IMR-90 (cell line): Measurements from ENCODE around the gene TBC1D22A. TPM values are rescaled to one million over a fixed set of nuclear protein-coding genes. Genes with fewer than 3 reads are reported as not detected.

Experiments
- ATAC-seq: fragments of 200-7000 bp; cut with Tn5 transposase; 2 replicates; pipeline ENCODE4 v1.9.1; 2020; ENCODE audit warnings: low read depth, mild to moderate bottlenecking, moderate library complexity
- BruUV-seq: library from RNA; stranded (reverse); fragments of 400-500 nt; replicated peaks from 2 replicates; lab custom pipeline; 2021; lab: Mats Ljungman, UMichigan
- CTCF ChIA-PET: fragments of 300-600 bp; formaldehyde crosslinking; extraction: SDS; loops from one replicate; lab custom pipeline; 2021; ENCODE audit warnings: antibody characterized with exemption; lab: Yijun Ruan, JAX
- POLR2A ChIA-PET: fragments of 300-600 bp; sonication (Branson Sonifier 250); formaldehyde crosslinking; loops from one replicate; lab custom pipeline; 2022; ENCODE audit warnings: antibody characterized with exemption; ENCODE audit not compliant: unreplicated experiment; lab: Charles Lee
- DNase-seq: peaks from one replicate; pipeline ENCODE4 v3.0.0; 2013
- H2AFZ ChIP-seq: replicated peaks from 2 replicates; pipeline ENCODE3; 2013; ENCODE audit warnings: low read length, mild to moderate bottlenecking; ENCODE audit not compliant: poor library complexity
- H2AK5ac ChIP-seq: 2 replicates; pipeline ENCODE4 v1.6.1; 2013; ENCODE audit warnings: low read depth, low read length, inconsistent platforms
- H2AK9ac ChIP-seq: replicated peaks from 2 replicates; pipeline ENCODE3; 2013; ENCODE audit warnings: mild to moderate bottlenecking, low read depth, low read length, moderate library complexity; ENCODE audit not compliant: poor library complexity
- H2BK120ac ChIP-seq: 2 replicates; pipeline ENCODE4 v1.6.1; 2013; ENCODE audit warnings: low read depth, low read length, inconsistent platforms
- H2BK15ac ChIP-seq: 3 replicates; pipeline ENCODE4 v1.6.1; 2013; ENCODE audit warnings: low read depth, low read length, inconsistent platforms
- H2BK20ac ChIP-seq: 2 replicates; pipeline ENCODE4 v1.6.1; 2013; ENCODE audit warnings: low read depth, mild to moderate bottlenecking, inconsistent platforms, low read length, moderate library complexity
- H2BK5ac ChIP-seq: 2 replicates; pipeline ENCODE4 v1.6.1; 2013; ENCODE audit warnings: mild to moderate bottlenecking, low read depth, low read length, inconsistent platforms; ENCODE audit not compliant: poor library complexity, severe bottlenecking
- H3K14ac ChIP-seq: replicated peaks from 2 replicates; pipeline ENCODE4 v1.6.1; 2013; ENCODE audit warnings: low read depth, low read length, inconsistent platforms
- H3K18ac ChIP-seq: 2 replicates; pipeline ENCODE4 v1.6.1; 2013; ENCODE audit warnings: low read depth, low read length, control low read depth
- H3K23ac ChIP-seq: 2 replicates; pipeline ENCODE4 v1.6.1; 2013; ENCODE audit warnings: low read depth, low read length, inconsistent platforms
- H3K27ac ChIP-seq: 2 replicates; pipeline ENCODE4 v1.5.1; 2013; ENCODE audit warnings: mild to moderate bottlenecking, control low read depth, low read length; ENCODE audit not compliant: insufficient read depth
- H3K27me3 ChIP-seq: 2 replicates; pipeline ENCODE4 v1.6.1; 2013; ENCODE audit warnings: low read length; ENCODE audit not compliant: control insufficient read depth, insufficient read depth
- H3K36me3 ChIP-seq: 2 replicates; pipeline ENCODE4 v1.6.1; 2013; ENCODE audit warnings: low read length, mixed read lengths; ENCODE audit not compliant: control insufficient read depth, insufficient read depth
- H3K4ac ChIP-seq: 2 replicates; pipeline ENCODE4 v1.6.1; 2013; ENCODE audit warnings: low read depth, low read length, inconsistent platforms
- H3K4me1 ChIP-seq: 2 replicates; pipeline ENCODE4 v1.6.1; 2013; ENCODE audit warnings: low read length, mixed read lengths; ENCODE audit not compliant: control insufficient read depth, insufficient read depth
- H3K4me2 ChIP-seq: 2 replicates; pipeline ENCODE4 v1.6.1; 2013; ENCODE audit warnings: low read depth, mild to moderate bottlenecking, control low read depth, low read length, moderate library complexity
- H3K4me3 ChIP-seq: 2 replicates; pipeline ENCODE4 v1.5.1; 2013; ENCODE audit warnings: low read depth, mild to moderate bottlenecking, control low read depth, low read length, moderate library complexity; ENCODE audit not compliant: insufficient read depth
- H3K56ac ChIP-seq: 2 replicates; pipeline ENCODE4 v1.6.1; 2013; ENCODE audit warnings: low read length, inconsistent platforms; ENCODE audit not compliant: insufficient read depth; ENCODE audit errors: extremely low read depth
- H3K79me1 ChIP-seq, 2 experiments: 2 replicates each; pipeline ENCODE4 v1.6.1; 2013; ENCODE audit warnings: low read length in 2 of 2, inconsistent platforms in 1 of 2, low read depth in 1 of 2
- H3K9ac ChIP-seq: 2 replicates; pipeline ENCODE4 v1.6.1; 2013; ENCODE audit warnings: low read depth, low read length, control low read depth
- H3K9me1 ChIP-seq: 2 replicates; pipeline ENCODE4 v1.6.1; 2013; ENCODE audit warnings: low read length, inconsistent platforms; ENCODE audit not compliant: insufficient read depth
- H3K9me3 ChIP-seq: 2 replicates; pipeline ENCODE4 v1.6.1; 2013; ENCODE audit warnings: low read length; ENCODE audit not compliant: control insufficient read depth, insufficient read depth
- H4K20me1 ChIP-seq: 2 replicates; pipeline ENCODE4 v1.6.1; 2013; ENCODE audit warnings: low read length, inconsistent platforms; ENCODE audit not compliant: insufficient read depth
- H4K5ac ChIP-seq: 2 replicates; pipeline ENCODE4 v1.6.1; 2013; ENCODE audit warnings: mild to moderate bottlenecking, low read depth, low read length, control low read depth
- H4K8ac ChIP-seq, 2 experiments: 2 replicates each; pipeline ENCODE4 v1.6.1; 2013; ENCODE audit warnings: low read depth in 2 of 2, low read length in 2 of 2, control low read depth in 1 of 2, inconsistent platforms in 1 of 2
- H4K91ac ChIP-seq: 2 replicates; pipeline ENCODE4 v1.6.1; 2013; ENCODE audit warnings: low read depth, low read length, inconsistent platforms; ENCODE audit not compliant: insufficient read depth
- MAZ ChIP-seq: IDR thresholded peaks from 2 replicates; pipeline ENCODE4 v1.6.1; 2012; ENCODE audit warnings: low read depth, mild to moderate bottlenecking, low read length, improper control_type of control experiment, moderate library complexity, borderline replicate concordance
- RCOR1 ChIP-seq: IDR thresholded peaks from 2 replicates; pipeline ENCODE4 v1.6.1; 2012; ENCODE audit warnings: mild to moderate bottlenecking, low read length, improper control_type of control experiment; ENCODE audit not compliant: insufficient replicate concordance
- RFX5 ChIP-seq: IDR thresholded peaks from 2 replicates; pipeline ENCODE4 v1.8.0; 2012; ENCODE audit warnings: low read depth, mild to moderate bottlenecking, low read length, moderate library complexity
- WGBS, 2 experiments: methylation state at CpG; one replicate each; pipeline versions ENCODE4 v1.1.5 to v1.1.7; 2013; ENCODE audit warnings: missing lambda C conversion rate in 2 of 2; ENCODE audit not compliant: insufficient read length in 1 of 2; ENCODE audit errors: extremely low coverage in 2 of 2; 5-methylcytosine and 5-hydroxymethylcytosine counted together
- dilution Hi-C: fragments of 300-500 bp; cut with HindIII; formaldehyde crosslinking; loops from one replicate; pipeline ENCODE4 v1.14.3; 2018; ENCODE audit warnings: low sequenced_read_pairs; ENCODE audit not compliant: unreplicated experiment
- in situ Hi-C: fragments of 300-500 bp; cut with MboI; formaldehyde crosslinking; loops from 3 replicates; pipeline ENCODE4 v1.14.3; 2019; ENCODE audit warnings: low sequenced_read_pairs, inconsistent platforms, mixed read lengths
- intact Hi-C: fragments of 100-400 bp; cut with micrococcal nuclease; formaldehyde crosslinking; loops from 2 replicates; pipeline ENCODE4 v1.10.0; 2022
- polyA plus RNA-seq, 3 experiments: library from polyadenylated mRNA; depleted of rRNA; stranded (reverse); fragments of >200 nt; gene quantifications; 2 replicates each; pipeline ENCODE4 v1.2.3, GENCODE V29; 2012; ENCODE audit warnings: low replicate concordance in 1 of 3
- total RNA-seq: library from RNA; depleted of rRNA; stranded (reverse); fragments of >200 nt; gene quantifications from 2 replicates; pipeline ENCODE4 v1.2.3, GENCODE V29; 2012

TBC1D22A gene
- total and polyA plus RNA-seq, 2 of the 4 experiments (the other 2 are of a cell fraction): 9.0 to 16.7 TPM

GRCh38 chr22:46876357-46876934 lies 114.0 kb downstream of the TBC1D22A start:
- WGBS, 2 experiments: no CpG with 5 or more reads among the region's 7 CpGs
- Histone ChIP-seq H3K4me1 (no peaks in the 10 kb centered on the region; the same call in 1 of the 2 replicates), H2AK5ac (no peak overlapping the region), H2AFZ (no peak overlapping the region), H4K20me1 (peaks cover 16% of the 10 kb centered on the region), H2BK15ac (no peak overlapping the region), H3K79me1 (peaks cover 19 to 24% of the 10 kb centered on the region in 2 experiments), H3K56ac (no peak overlapping the region), H3K23ac (no peak overlapping the region), H3K4ac (no peak overlapping the region), H3K18ac (no peak overlapping the region), H3K27ac (no peak overlapping the region), H3K27me3 (no peaks in the 10 kb centered on the region), H2AK9ac (no peak overlapping the region), H2BK20ac (no peak overlapping the region), H4K91ac (no peak overlapping the region), H3K4me3 (no peak overlapping the region), H3K14ac (no peak overlapping the region), H2BK5ac (no peak overlapping the region), H4K5ac (no peak overlapping the region), H3K4me2 (no peak overlapping the region), H3K9ac (no peak overlapping the region), H3K9me3 (no peaks in the 10 kb centered on the region), H4K8ac (no peak overlapping the region), H2BK120ac (no peak overlapping the region), H3K9me1 (peaks cover 5% of the 10 kb centered on the region; the same call in 1 of the 2 replicates), H3K36me3 (peaks cover 2% of the 10 kb centered on the region; the same call in 1 of the 2 replicates)
- no TSS peak for BruUV-seq
- no peak for DNase-seq
- TF ChIP-seq MAZ: no peak
- no peak for TF ChIP-seq RCOR1
- no peak for TF ChIP-seq RFX5
- intact Hi-C loops (no loop called here), in situ Hi-C loops (no loop called here), dilution Hi-C loops (no loop called here)
- POLR2A ChIA-PET: no interaction called here
- ATAC-seq: no peak
- CTCF ChIA-PET: no interaction called here
